ENCODE data around the gene CHRNA3. TPM values are rescaled to one million over a fixed set of nuclear protein-coding genes. Genes with fewer than 3 reads are reported as not detected.
"Not testable (repeated sequence)": the region's sequence is repeated elsewhere in the genome, so short reads cannot be mapped to it uniquely, and the experiment has no call there.

The CHRNA3 gene
- total RNA-seq, 1 experiment from 2014 or later = not detected

GRCh38 chr15:78573416-78573815 is 47.4 kb downstream of the CHRNA3 start:
- DNase-seq (ENCODE audit: low read depth) = no peak
- in situ Hi-C loops (cut with HindIII; ENCODE audit: low pct_unique_long_range_greater_than_20kb, low sequenced_read_pairs) = no loop called here

- in situ Hi-C loops (cut with HindIII; ENCODE audit: low pct_unique_long_range_greater_than_20kb, low sequenced_read_pairs) = no loop called here
These were observed 49.4 kb downstream of the CHRNA3 start for GRCh38 chr15:78571382-78571781.

GRCh38 chr15:78570710-78571109 is 50.1 kb downstream of the CHRNA3 start:
- in situ Hi-C loops (cut with HindIII; ENCODE audit: low pct_unique_long_range_greater_than_20kb, low sequenced_read_pairs) = no loop called here
- DNase-seq (ENCODE audit: low read depth) = no peak

More at GRCh38 chr15:78571382-78571781, 49.4 kb downstream of the CHRNA3 start:
- no peak for DNase-seq (ENCODE audit: low read depth)

GRCh38 chr15:78567531-78567930 is 53.3 kb downstream of the CHRNA3 start:
- in situ Hi-C loops (cut with HindIII; ENCODE audit: low pct_unique_long_range_greater_than_20kb, low sequenced_read_pairs) = no loop called here

GRCh38 chr15:78565951-78566774 is 54.6 kb downstream of the CHRNA3 start:
- in situ Hi-C loops (cut with HindIII; ENCODE audit: low pct_unique_long_range_greater_than_20kb, low sequenced_read_pairs) = no loop called here
- DNase-seq (ENCODE audit: low read depth) = peak; percentile 59

More at GRCh38 chr15:78567531-78567930, 53.3 kb downstream of the CHRNA3 start:
- DNase-seq (ENCODE audit: low read depth) = no peak

- in situ Hi-C loops (cut with HindIII; ENCODE audit: low pct_unique_long_range_greater_than_20kb, low sequenced_read_pairs) = no loop called here
- DNase-seq (ENCODE audit: low read depth) = peak; percentile 84
These were observed 55.5 kb downstream of the CHRNA3 start, which contains the start of gene CHRNA5 for GRCh38 chr15:78565097-78565950. Gene CHRNA5 (plus strand): TSS chr15:78565520. CDS start chr15:78565720, 200 bp downstream.

- in situ Hi-C loops (cut with HindIII; ENCODE audit: low pct_unique_long_range_greater_than_20kb, low sequenced_read_pairs) = no loop called here
- DNase-seq (ENCODE audit: low read depth) = no peak
These were observed 56.1 kb downstream of the CHRNA3 start for GRCh38 chr15:78564743-78565096.

GRCh38 chr15:78563092-78563491 is 57.7 kb downstream of the CHRNA3 start:
- DNase-seq (ENCODE audit: low read depth) = no peak
- in situ Hi-C loops (cut with HindIII; ENCODE audit: low pct_unique_long_range_greater_than_20kb, low sequenced_read_pairs) = no loop called here

- in situ Hi-C loops (cut with HindIII; ENCODE audit: low pct_unique_long_range_greater_than_20kb, low sequenced_read_pairs) = no loop called here
- DNase-seq (ENCODE audit: low read depth) = no peak
These were observed 59.3 kb downstream of the CHRNA3 start for GRCh38 chr15:78561490-78561889.

- DNase-seq (ENCODE audit: low read depth); in situ Hi-C loops (cut with HindIII; ENCODE audit: low pct_unique_long_range_greater_than_20kb, low sequenced_read_pairs): not testable (repeated sequence)
These were observed 60.6 kb downstream of the CHRNA3 start for GRCh38 chr15:78560201-78560600.

- in situ Hi-C loops (cut with HindIII; ENCODE audit: low pct_unique_long_range_greater_than_20kb, low sequenced_read_pairs) = no loop called here
- DNase-seq (ENCODE audit: low read depth) = no peak
These were observed 68.2 kb downstream of the CHRNA3 start for GRCh38 chr15:78552597-78552996.

GRCh38 chr15:78551902-78552301 is 68.9 kb downstream of the CHRNA3 start:
- in situ Hi-C loops (cut with HindIII; ENCODE audit: low pct_unique_long_range_greater_than_20kb, low sequenced_read_pairs) = no loop called here
- DNase-seq (ENCODE audit: low read depth) = no peak

GRCh38 chr15:78550815-78551214 is 70.0 kb downstream of the CHRNA3 start:
- no peak for DNase-seq (ENCODE audit: low read depth)
- in situ Hi-C loops (cut with HindIII; ENCODE audit: low pct_unique_long_range_greater_than_20kb, low sequenced_read_pairs) = no loop called here

- no peak for DNase-seq (ENCODE audit: low read depth)
- in situ Hi-C loops (cut with HindIII; ENCODE audit: low pct_unique_long_range_greater_than_20kb, low sequenced_read_pairs) = no loop called here
These were observed 70.6 kb downstream of the CHRNA3 start for GRCh38 chr15:78550194-78550593.

Other genes starting within 250 kb of the CHRNA3 start
- 8.1 and 10.9 TPM in 2 replicates for gene IREB2, start 182.8 kb downstream of the CHRNA3 start, total RNA-seq (2014; rRNA removed; shearing (Covaris generic); ENCODE audit: low replicate concordance)
- gene HYKK, start 113.4 kb downstream of the CHRNA3 start, total RNA-seq (2014; rRNA removed; shearing (Covaris generic); ENCODE audit: low replicate concordance) = 0.84 and 7.6 TPM in 2 replicates
- gene PSMA4, start 80.6 kb downstream of the CHRNA3 start, total RNA-seq (2014; rRNA removed; shearing (Covaris generic); ENCODE audit: low replicate concordance) = 336 and 343 TPM in 2 replicates
- 9.0 and 44.5 TPM in 2 replicates for gene CHRNA5, start 55.5 kb downstream of the CHRNA3 start, total RNA-seq (2014; rRNA removed; shearing (Covaris generic); ENCODE audit: low replicate concordance)
- gene CHRNB4, start 20.2 kb upstream of the CHRNA3 start, total RNA-seq (2014; rRNA removed; shearing (Covaris generic); ENCODE audit: low replicate concordance) = 6.5 TPM in 1 of 2 replicates, not detected in the other
- gene ADAMTS7, start 190.5 kb upstream of the CHRNA3 start, total RNA-seq (2014; rRNA removed; shearing (Covaris generic); ENCODE audit: low replicate concordance) = 4.6 and 5.7 TPM in 2 replicates

All from Caki2 (cell line).